ENCODE results near the gene FAT1. TPM values are rescaled to one million over a fixed set of nuclear protein-coding genes. Genes with fewer than 3 reads are reported as not detected.
A peak's percentile ranks its signal among the peaks of the same experiment; 100 is the strongest.

FAT1 gene
- total and polyA plus RNA-seq, 2 donors (not counting 1 experiment from before 2014, with no cell fraction given): 151 to 729 TPM

- H3K27me3 ChIP-seq (ENCODE audit: control insufficient read depth, insufficient read depth, low read length): no peaks in the 10 kb centered on the region
- no peaks in the 10 kb centered on the region for H4K20me1 ChIP-seq (ENCODE audit: control insufficient read depth, extremely low read depth, insufficient read depth, low read length)
- no peak overlapping the region for H2AFZ ChIP-seq (ENCODE audit: low read length)
- TF ChIP-seq CTCF (conservative IDR thresholded peaks at IDR 0.05 in 1 of 2, IDR thresholded peaks at IDR 0.05 in 1 of 2; ENCODE audit: low read depth in 1 of 2, low read length in 2 of 2): no peak
- no peak for TF ChIP-seq EZH2 (IDR thresholded peaks at IDR 0.05; ENCODE audit: low read length, missing control alignments)
- H3K4me2 ChIP-seq (ENCODE audit: extremely low read depth, insufficient read depth, low read length): peak overlapping the region; percentile 61
- peak overlapping the region in 1 of 4 experiments; percentile 34 for H3K4me3 ChIP-seq (replicated peaks in 1 of 4; ENCODE audit: control extremely low read depth in 1 of 4, insufficient read depth in 1 of 4, low read depth in 3 of 4, low read length in 4 of 4)
- peak overlapping the region; percentile 54 for H3K9ac ChIP-seq (ENCODE audit: insufficient read depth, low read length)
- no peaks in the 10 kb centered on the region for H3K9me3 ChIP-seq (ENCODE audit: control insufficient read depth, insufficient read depth, low read depth, low read length)
- DNase-seq (ENCODE audit: low read depth in 2 of 2): peak; percentile 84 to 93
- H3K4me1 ChIP-seq (ENCODE audit: control insufficient read depth, extremely low read depth, insufficient read depth, low read length): peaks cover 20% of the 10 kb centered on the region
- peaks cover 7% of the 10 kb centered on the region for H3K36me3 ChIP-seq (ENCODE audit: control insufficient read depth, insufficient read depth, low read length)
- H3K79me2 ChIP-seq (ENCODE audit: control insufficient read depth, insufficient read depth, low read length): peaks cover 98% of the 10 kb centered on the region
- H3K27ac ChIP-seq (ENCODE audit: insufficient read depth, low read length): peak overlapping the region; percentile 55
These were observed 22.9 kb downstream of the FAT1 start for GRCh38 chr4:186700746-186701145.

GRCh38 chr4:186699881-186700397, 23.7 kb downstream of the FAT1 start:
- Histone ChIP-seq H3K27me3 (ENCODE audit: control insufficient read depth, insufficient read depth, low read length) (no peaks in the 10 kb centered on the region), H3K79me2 (ENCODE audit: control insufficient read depth, insufficient read depth, low read length) (peaks cover 97% of the 10 kb centered on the region), H3K36me3 (ENCODE audit: control insufficient read depth, insufficient read depth, low read length) (peaks cover 5% of the 10 kb centered on the region), H3K4me2 (ENCODE audit: extremely low read depth, insufficient read depth, low read length) (no peak overlapping the region), H3K4me1 (ENCODE audit: control insufficient read depth, extremely low read depth, insufficient read depth, low read length) (peaks cover 20% of the 10 kb centered on the region), H3K27ac (ENCODE audit: insufficient read depth, low read length) (peak overlapping the region; percentile 55), H3K9me3 (ENCODE audit: control insufficient read depth, insufficient read depth, low read depth, low read length) (no peaks in the 10 kb centered on the region), H4K20me1 (ENCODE audit: control insufficient read depth, extremely low read depth, insufficient read depth, low read length) (no peaks in the 10 kb centered on the region), H3K9ac (ENCODE audit: insufficient read depth, low read length) (no peak overlapping the region), H3K4me3 (replicated peaks in 1 of 4; ENCODE audit: control extremely low read depth in 1 of 4, insufficient read depth in 1 of 4, low read depth in 3 of 4, low read length in 4 of 4) (no peak overlapping the region), H2AFZ (ENCODE audit: low read length) (no peak overlapping the region)
- no peak for DNase-seq (ENCODE audit: low read depth in 2 of 2)
- TF ChIP-seq CTCF (conservative IDR thresholded peaks at IDR 0.05 in 1 of 2, IDR thresholded peaks at IDR 0.05 in 1 of 2; ENCODE audit: low read depth in 1 of 2, low read length in 2 of 2) (no peak), EZH2 (IDR thresholded peaks at IDR 0.05; ENCODE audit: low read length, missing control alignments) (no peak)

- peaks cover 20% of the 10 kb centered on the region for H3K4me1 ChIP-seq (ENCODE audit: control insufficient read depth, extremely low read depth, insufficient read depth, low read length)
- TF ChIP-seq CTCF (conservative IDR thresholded peaks at IDR 0.05 in 1 of 2, IDR thresholded peaks at IDR 0.05 in 1 of 2; ENCODE audit: low read depth in 1 of 2, low read length in 2 of 2): no peak
- TF ChIP-seq EZH2 (IDR thresholded peaks at IDR 0.05; ENCODE audit: low read length, missing control alignments): no peak
These were observed 24.4 kb downstream of the FAT1 start for GRCh38 chr4:186699298-186699697.

More at GRCh38 chr4:186699298-186699697, 24.4 kb downstream of the FAT1 start:
- peaks cover 5% of the 10 kb centered on the region for H3K36me3 ChIP-seq (ENCODE audit: control insufficient read depth, insufficient read depth, low read length)
- H3K27me3 ChIP-seq (ENCODE audit: control insufficient read depth, insufficient read depth, low read length): no peaks in the 10 kb centered on the region
- no peaks in the 10 kb centered on the region for H3K9me3 ChIP-seq (ENCODE audit: control insufficient read depth, insufficient read depth, low read depth, low read length)
- no peaks in the 10 kb centered on the region for H4K20me1 ChIP-seq (ENCODE audit: control insufficient read depth, extremely low read depth, insufficient read depth, low read length)
- no peak overlapping the region for H3K9ac ChIP-seq (ENCODE audit: insufficient read depth, low read length)
- H3K4me3 ChIP-seq (replicated peaks in 1 of 4; ENCODE audit: control extremely low read depth in 1 of 4, insufficient read depth in 1 of 4, low read depth in 3 of 4, low read length in 4 of 4): no peak overlapping the region
- no peak overlapping the region for H3K27ac ChIP-seq (ENCODE audit: insufficient read depth, low read length)
- no peak overlapping the region for H3K4me2 ChIP-seq (ENCODE audit: extremely low read depth, insufficient read depth, low read length)
- peaks cover 96% of the 10 kb centered on the region for H3K79me2 ChIP-seq (ENCODE audit: control insufficient read depth, insufficient read depth, low read length)
- DNase-seq (ENCODE audit: low read depth in 2 of 2): peak; percentile 38 to 41
- H2AFZ ChIP-seq (ENCODE audit: low read length): no peak overlapping the region

All from fibroblast of lung (primary cell).